GM23248 (cell line): ENCODE results near the gene DPP10.

Experiments
- EZH2 ChIP-seq: fragments of 200-600 bp; sonication (generic); IDR thresholded peaks from 2 replicates; pipeline ENCODE4 v1.6.1; 2018; ENCODE audit warnings: antibody characterized with exemption, mild to moderate bottlenecking; ENCODE audit not compliant: insufficient read depth, poor library complexity, severe bottlenecking
- EZH2phosphoT487 ChIP-seq: fragments of 200-600 bp; sonication (generic); IDR thresholded peaks from 2 replicates; pipeline ENCODE4 v1.6.1; 2018; ENCODE audit warnings: antibody characterized with exemption, moderate library complexity, mild to moderate bottlenecking, low read depth; ENCODE audit not compliant: insufficient read depth

DNA sequence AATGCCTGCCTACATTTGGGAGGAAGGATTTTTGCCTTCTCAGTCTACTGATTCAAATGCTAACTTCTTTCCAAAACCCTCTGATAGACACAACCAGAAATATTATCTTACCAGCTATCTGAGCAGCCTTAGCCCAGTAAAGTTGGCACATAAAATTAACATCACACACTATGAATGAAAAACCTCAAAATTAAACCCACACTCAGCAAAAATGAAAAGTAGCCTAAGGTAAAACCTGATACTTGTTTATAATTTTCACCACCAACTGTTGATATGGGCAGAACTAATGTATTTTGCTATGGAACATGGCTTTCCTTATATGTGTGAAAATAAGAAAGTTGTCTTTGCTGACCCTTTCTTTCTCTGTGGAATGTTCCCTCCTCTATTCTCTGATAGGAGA is 226.0 kb downstream of the DPP10 start:
- TF ChIP-seq EZH2 (no peak), EZH2phosphoT487 (no peak)
